ENCODE data around the gene AHI1.

Gene AHI1

DNA sequence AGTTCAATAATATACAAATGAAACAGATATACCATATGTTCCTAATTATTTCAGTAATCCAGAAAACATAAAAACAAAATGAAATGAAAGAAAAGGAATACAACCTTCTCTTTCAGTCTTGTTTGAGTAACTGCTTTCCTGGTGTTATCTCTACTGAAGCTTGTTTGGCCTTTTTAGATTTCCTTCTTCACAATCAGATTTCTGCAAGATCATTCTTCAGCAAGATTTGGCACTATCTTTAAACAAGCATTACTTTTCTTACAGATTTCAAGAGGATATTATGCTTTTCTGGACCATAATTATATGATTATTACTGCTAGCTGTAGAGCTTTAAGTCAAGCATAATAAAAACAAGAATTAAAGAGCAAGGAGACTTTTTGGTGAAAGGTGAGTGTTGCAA lies 196.2 kb downstream of the AHI1 start:
- Histone ChIP-seq H4K91ac (ENCODE audit: low read depth, low read length, poor library complexity) (no peak overlapping the region), H2BK120ac (ENCODE audit: low read depth, low read length) (no peak overlapping the region), H2AFZ (ENCODE audit: low read length) (no peak overlapping the region), H3K27me3 (ENCODE audit: control insufficient read depth in 3 of 3, insufficient read depth in 3 of 3, low read depth in 1 of 3, low read length in 3 of 3) (no peaks in the 10 kb centered on the region), H3K18ac (ENCODE audit: low read length) (no peak overlapping the region), H3K14ac (ENCODE audit: low read length) (no peak overlapping the region), H3K4me3 (ENCODE audit: low read length in 2 of 2) (no peak overlapping the region), H3K79me1 (ENCODE audit: low read depth, low read length) (no peaks in the 10 kb centered on the region), H2BK5ac (ENCODE audit: low read length) (no peak overlapping the region), H4K8ac (ENCODE audit: low read depth, low read length) (no peak overlapping the region), H3K23ac (ENCODE audit: low read depth, low read length, poor library complexity) (no peak overlapping the region), H3K4ac (ENCODE audit: low read length) (no peak overlapping the region), H3K9ac (ENCODE audit: low read depth, low read length, poor library complexity) (no peak overlapping the region), H3K9me3 (replicated peaks in 1 of 2; ENCODE audit: control insufficient read depth in 2 of 2, insufficient read depth in 1 of 2, low read depth in 1 of 2, low read length in 2 of 2) (no peaks in the 10 kb centered on the region), H2BK12ac (ENCODE audit: low read length) (no peak overlapping the region), H3K27ac (replicated peaks; ENCODE audit: low read length) (no peak overlapping the region), H2AK5ac (ENCODE audit: low read depth, low read length) (no peak overlapping the region), H3K4me1 (ENCODE audit: control insufficient read depth in 2 of 2, insufficient read depth in 1 of 2, low read depth in 1 of 2, low read length in 2 of 2) (peaks cover 0 to 2% of the 10 kb centered on the region in 2 donors), H3K4me2 (ENCODE audit: insufficient read depth, low read length, poor library complexity, severe bottlenecking) (no peak overlapping the region), H2BK15ac (ENCODE audit: low read length) (no peak overlapping the region), H3K36me3 (replicated peaks in 1 of 2; ENCODE audit: control insufficient read depth in 2 of 2, insufficient read depth in 2 of 2, low read length in 2 of 2) (no peaks in the 10 kb centered on the region)
- no peak for DNase-seq (ENCODE audit: low spot score)

DNA sequence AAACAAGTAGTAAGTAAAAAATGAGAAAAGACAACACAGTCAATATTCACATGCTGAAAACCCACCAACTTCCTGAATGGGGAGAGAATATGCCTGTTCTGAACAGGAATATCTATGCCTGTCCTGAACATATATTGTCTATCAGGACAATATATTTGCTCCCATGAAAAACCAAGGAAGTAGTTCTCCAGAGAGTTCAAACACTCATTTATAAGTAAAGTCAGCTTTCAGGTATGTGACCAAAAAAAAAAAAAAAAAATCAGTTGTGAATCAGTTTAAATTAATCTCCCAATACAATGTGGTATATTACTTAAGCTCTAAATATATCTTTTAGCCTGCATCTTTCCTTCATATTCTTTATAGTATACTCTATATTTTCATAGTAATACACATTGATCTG lies 197.0 kb downstream of the AHI1 start:
- Histone ChIP-seq H3K79me1 (ENCODE audit: low read depth, low read length) (no peaks in the 10 kb centered on the region), H3K27me3 (ENCODE audit: control insufficient read depth in 3 of 3, insufficient read depth in 3 of 3, low read depth in 1 of 3, low read length in 3 of 3) (no peaks in the 10 kb centered on the region), H3K14ac (ENCODE audit: low read length) (no peak overlapping the region), H3K23ac (ENCODE audit: low read depth, low read length, poor library complexity) (no peak overlapping the region), H2AK5ac (ENCODE audit: low read depth, low read length) (no peak overlapping the region), H2AFZ (ENCODE audit: low read length) (no peak overlapping the region), H3K4ac (ENCODE audit: low read length) (no peak overlapping the region), H3K4me2 (ENCODE audit: insufficient read depth, low read length, poor library complexity, severe bottlenecking) (no peak overlapping the region), H2BK5ac (ENCODE audit: low read length) (no peak overlapping the region), H2BK12ac (ENCODE audit: low read length) (no peak overlapping the region), H4K91ac (ENCODE audit: low read depth, low read length, poor library complexity) (no peak overlapping the region), H3K9ac (ENCODE audit: low read depth, low read length, poor library complexity) (no peak overlapping the region), H3K4me1 (ENCODE audit: control insufficient read depth in 2 of 2, insufficient read depth in 1 of 2, low read depth in 1 of 2, low read length in 2 of 2) (peaks cover 0 to 2% of the 10 kb centered on the region in 2 donors), H4K8ac (ENCODE audit: low read depth, low read length) (no peak overlapping the region), H3K4me3 (ENCODE audit: low read length in 2 of 2) (no peak overlapping the region), H2BK120ac (ENCODE audit: low read depth, low read length) (no peak overlapping the region), H3K9me3 (replicated peaks in 1 of 2; ENCODE audit: control insufficient read depth in 2 of 2, insufficient read depth in 1 of 2, low read depth in 1 of 2, low read length in 2 of 2) (no peaks in the 10 kb centered on the region), H3K36me3 (replicated peaks in 1 of 2; ENCODE audit: control insufficient read depth in 2 of 2, insufficient read depth in 2 of 2, low read length in 2 of 2) (no peaks in the 10 kb centered on the region), H2BK15ac (ENCODE audit: low read length) (no peak overlapping the region), H3K18ac (ENCODE audit: low read length) (no peak overlapping the region), H3K27ac (replicated peaks; ENCODE audit: low read length) (no peak overlapping the region)
- DNase-seq (ENCODE audit: low spot score): no peak

DNA sequence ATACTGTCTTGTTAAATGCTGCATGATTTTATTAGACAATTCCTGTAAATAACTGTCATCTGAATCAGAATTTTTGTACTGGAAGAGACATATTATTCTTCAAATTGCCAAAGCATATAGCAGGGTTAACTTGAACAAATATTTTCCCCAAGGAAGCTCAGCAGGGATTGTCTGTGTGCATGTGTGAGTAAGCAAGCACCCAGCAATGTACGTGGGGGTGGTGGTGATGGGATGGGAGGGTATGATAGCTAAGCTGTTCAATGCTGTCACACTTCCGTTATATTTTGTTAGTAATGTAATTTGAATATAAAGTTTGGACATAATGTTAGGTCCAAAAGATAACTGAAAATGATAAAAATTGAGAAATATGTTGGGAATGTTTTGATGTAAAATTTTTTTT lies 198.3 kb downstream of the AHI1 start:
- no peaks in the 10 kb centered on the region for H3K27me3 ChIP-seq (ENCODE audit: control insufficient read depth in 3 of 3, insufficient read depth in 3 of 3, low read depth in 1 of 3, low read length in 3 of 3)
- H2BK15ac ChIP-seq (ENCODE audit: low read length): no peak overlapping the region
- H4K91ac ChIP-seq (ENCODE audit: low read depth, low read length, poor library complexity): no peak overlapping the region
- H2BK12ac ChIP-seq (ENCODE audit: low read length): no peak overlapping the region
- no peak overlapping the region for H3K23ac ChIP-seq (ENCODE audit: low read depth, low read length, poor library complexity)
- no peak overlapping the region for H4K8ac ChIP-seq (ENCODE audit: low read depth, low read length)
- no CpG with 5 or more reads among the region's 2 CpGs for WGBS, 2 donors (ENCODE audit: extremely low coverage in 2 of 2, insufficient read length in 2 of 2, insufficient replicate concordance in 1 of 2)
- no peaks in the 10 kb centered on the region for H3K79me1 ChIP-seq (ENCODE audit: low read depth, low read length)
- H3K18ac ChIP-seq (ENCODE audit: low read length): no peak overlapping the region
- H3K9me3 ChIP-seq (replicated peaks in 1 of 2; ENCODE audit: control insufficient read depth in 2 of 2, insufficient read depth in 1 of 2, low read depth in 1 of 2, low read length in 2 of 2): peaks cover 0 to 3% of the 10 kb centered on the region in 2 donors
- no peak overlapping the region for H3K27ac ChIP-seq (replicated peaks; ENCODE audit: low read length)
- no peak overlapping the region for H2BK120ac ChIP-seq (ENCODE audit: low read depth, low read length)
- no peak overlapping the region for H3K4me3 ChIP-seq (ENCODE audit: low read length in 2 of 2)
- H2AK5ac ChIP-seq (ENCODE audit: low read depth, low read length): no peak overlapping the region
- no peaks in the 10 kb centered on the region for H3K36me3 ChIP-seq (replicated peaks in 1 of 2; ENCODE audit: control insufficient read depth in 2 of 2, insufficient read depth in 2 of 2, low read length in 2 of 2)
- peaks cover 0 to 2% of the 10 kb centered on the region in 2 donors for H3K4me1 ChIP-seq (ENCODE audit: control insufficient read depth in 2 of 2, insufficient read depth in 1 of 2, low read depth in 1 of 2, low read length in 2 of 2)
- H3K4ac ChIP-seq (ENCODE audit: low read length): no peak overlapping the region
- no peak overlapping the region for H3K4me2 ChIP-seq (ENCODE audit: insufficient read depth, low read length, poor library complexity, severe bottlenecking)
- H3K14ac ChIP-seq (ENCODE audit: low read length): no peak overlapping the region
- no peak for DNase-seq (ENCODE audit: low spot score)
- H2BK5ac ChIP-seq (ENCODE audit: low read length): no peak overlapping the region
- no peak overlapping the region for H2AFZ ChIP-seq (ENCODE audit: low read length)
- H3K9ac ChIP-seq (ENCODE audit: low read depth, low read length, poor library complexity): no peak overlapping the region

DNA sequence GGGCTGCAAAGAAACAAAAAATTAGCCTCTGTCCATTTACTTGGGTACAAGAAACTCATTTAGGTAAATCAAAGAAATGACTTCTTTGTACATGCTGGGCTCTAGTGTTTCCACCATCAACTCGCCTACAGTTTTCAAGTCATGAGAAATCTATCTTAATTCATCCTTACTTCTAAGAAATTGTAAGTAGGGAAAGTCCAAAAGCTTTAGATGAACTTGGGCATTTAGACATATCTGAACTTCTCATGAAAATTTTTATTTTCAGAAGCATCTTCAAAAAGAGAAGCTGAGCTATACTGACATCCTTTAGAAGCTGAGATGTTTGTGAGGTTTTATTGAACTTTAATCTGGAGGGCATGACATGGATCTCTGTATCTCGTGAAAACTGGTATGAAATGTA lies 199.1 kb downstream of the AHI1 start:
- no peak overlapping the region for H2BK120ac ChIP-seq (ENCODE audit: low read depth, low read length)
- H3K23ac ChIP-seq (ENCODE audit: low read depth, low read length, poor library complexity): no peak overlapping the region
- peaks cover 0 to 2% of the 10 kb centered on the region in 2 donors for H3K4me1 ChIP-seq (ENCODE audit: control insufficient read depth in 2 of 2, insufficient read depth in 1 of 2, low read depth in 1 of 2, low read length in 2 of 2)
- no peak overlapping the region for H4K91ac ChIP-seq (ENCODE audit: low read depth, low read length, poor library complexity)
- H3K18ac ChIP-seq (ENCODE audit: low read length): no peak overlapping the region
- no peak overlapping the region for H4K8ac ChIP-seq (ENCODE audit: low read depth, low read length)
- no peak overlapping the region for H3K27ac ChIP-seq (replicated peaks; ENCODE audit: low read length)
- no peak overlapping the region for H2BK5ac ChIP-seq (ENCODE audit: low read length)
- no peak overlapping the region for H3K14ac ChIP-seq (ENCODE audit: low read length)
- H3K9me3 ChIP-seq (replicated peaks in 1 of 2; ENCODE audit: control insufficient read depth in 2 of 2, insufficient read depth in 1 of 2, low read depth in 1 of 2, low read length in 2 of 2): peaks cover 0 to 3% of the 10 kb centered on the region in 2 donors
- no peak overlapping the region for H2BK15ac ChIP-seq (ENCODE audit: low read length)
- H3K36me3 ChIP-seq (replicated peaks in 1 of 2; ENCODE audit: control insufficient read depth in 2 of 2, insufficient read depth in 2 of 2, low read length in 2 of 2): no peaks in the 10 kb centered on the region
- no peaks in the 10 kb centered on the region for H3K79me1 ChIP-seq (ENCODE audit: low read depth, low read length)
- H3K4me3 ChIP-seq (ENCODE audit: low read length in 2 of 2): no peak overlapping the region
- no peak overlapping the region for H2AFZ ChIP-seq (ENCODE audit: low read length)
- no CpG with 5 or more reads among the region's 2 CpGs for WGBS, 2 donors (ENCODE audit: extremely low coverage in 2 of 2, insufficient read length in 2 of 2, insufficient replicate concordance in 1 of 2)
- no peak overlapping the region for H3K4me2 ChIP-seq (ENCODE audit: insufficient read depth, low read length, poor library complexity, severe bottlenecking)
- no peak overlapping the region for H2AK5ac ChIP-seq (ENCODE audit: low read depth, low read length)
- no peak overlapping the region for H3K9ac ChIP-seq (ENCODE audit: low read depth, low read length, poor library complexity)
- no peak for DNase-seq (ENCODE audit: low spot score)
- no peak overlapping the region for H2BK12ac ChIP-seq (ENCODE audit: low read length)
- H3K4ac ChIP-seq (ENCODE audit: low read length): no peak overlapping the region
- no peaks in the 10 kb centered on the region for H3K27me3 ChIP-seq (ENCODE audit: control insufficient read depth in 3 of 3, insufficient read depth in 3 of 3, low read depth in 1 of 3, low read length in 3 of 3)

All from neuronal stem cell (in vitro differentiated cells).